ENCODE measurements around the gene EARS2. TPM values are rescaled to one million over a fixed set of nuclear protein-coding genes. Genes with fewer than 3 reads are reported as not detected.

EARS2 gene
- total and polyA plus RNA-seq, 10 of the 15 experiments (the other 5 are each of a cell fraction or from before 2014, with no cell fraction given), result 12.9 to 65.9 (median 33.5) TPM

DNA sequence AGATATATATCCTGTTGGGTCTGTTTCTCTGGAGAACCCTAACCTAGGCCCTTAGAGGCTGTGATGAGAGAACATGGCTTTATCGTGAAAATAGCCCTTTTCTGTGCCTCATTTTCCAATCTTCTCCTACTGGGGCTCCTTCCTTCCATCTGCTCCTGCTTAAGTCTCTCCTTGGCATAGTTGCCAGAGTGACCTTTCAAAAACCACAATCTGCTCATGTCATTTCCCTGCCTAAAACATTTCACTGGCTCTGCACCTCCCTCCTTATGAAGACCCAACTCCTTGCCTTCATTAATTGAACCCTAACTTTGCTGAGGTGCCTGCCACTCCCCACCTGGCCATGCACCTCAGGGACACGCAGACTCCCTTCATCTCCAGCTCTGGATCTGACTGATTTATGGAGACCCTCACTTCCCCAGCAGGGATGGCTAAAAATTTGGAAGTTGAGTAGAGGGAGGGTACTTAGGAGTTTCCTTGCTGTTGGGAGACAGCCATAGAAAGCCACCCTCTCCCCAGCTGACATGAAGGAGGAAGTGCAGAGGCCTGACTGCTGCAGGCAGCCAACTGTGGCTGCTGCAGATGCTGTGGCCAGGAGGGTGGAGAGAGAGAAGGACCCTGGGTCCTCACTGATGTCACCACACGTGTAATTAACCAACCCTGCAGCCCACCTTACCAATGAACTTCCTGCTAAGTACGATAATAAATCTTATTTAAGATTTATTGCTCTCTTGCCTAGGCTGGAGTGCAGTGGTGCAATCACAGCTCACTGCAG is 40.6 kb downstream of the EARS2 start:
- CTCF ChIA-PET, result no interaction called here
- no TSS peak for BruUV-seq (replicated peaks)
- no peak overlapping the region for H2AFZ ChIP-seq (ENCODE audit: control insufficient read depth, low read depth, low read length)
- no peaks in the 10 kb centered on the region for H3K9me3 ChIP-seq (replicated peaks; ENCODE audit: control insufficient read depth, insufficient read depth, low read length)
- in situ Hi-C loops (cut with MboI) (no loop called here), intact Hi-C loops (cut with micrococcal nuclease; ENCODE audit: unreplicated experiment) (no loop called here)
- H3K4me1 ChIP-seq (ENCODE audit: control insufficient read depth, insufficient read depth, low read length), result peaks cover 33% of the 10 kb centered on the region
- ATAC-seq (peak; percentile 77), FAIRE-seq (no peak), DNase-seq (ENCODE audit: low read depth, low spot score) (no peak)
- H3K27me3 ChIP-seq (replicated peaks in 1 of 2; ENCODE audit: control insufficient read depth in 2 of 2, insufficient read depth in 2 of 2, low read length in 1 of 2), result no peaks in the 10 kb centered on the region
- WGBS (ENCODE audit: insufficient coverage, insufficient replicate concordance, low lambda C conversion rate, missing lambda C conversion rate), result 45% methylated on average over 4 of the region's 4 CpGs
- RAD21 ChIA-PET (ENCODE audit: unreplicated experiment), result interaction anchor here (0.6 kb wide), 1 partner anchor 270 kb away, joined by 3 read pairs; no protein-coding TSS in a partner anchor
- H3K36me3 ChIP-seq (ENCODE audit: control insufficient read depth in 2 of 2, insufficient read depth in 2 of 2, low read length in 1 of 2), result peaks cover 2 to 6% of the 10 kb centered on the region in 2 experiments
- H3K79me2 ChIP-seq (ENCODE audit: control insufficient read depth, insufficient read depth, low read length), result no peaks in the 10 kb centered on the region
- H3K27ac ChIP-seq (ENCODE audit: control insufficient read depth, insufficient read depth), result peak overlapping the region; percentile 44; the same call in 1 of the 2 replicates
- H3K9ac ChIP-seq (ENCODE audit: control insufficient read depth, insufficient read depth, low read length), result no peak overlapping the region
- H3K4me2 ChIP-seq (ENCODE audit: control insufficient read depth, insufficient read depth), result no peak overlapping the region
- POLR2A ChIA-PET, result no interaction called here
- SMC1A ChIA-PET (ENCODE audit: uncharacterized antibody, unreplicated experiment), result interaction anchor here (6.8 kb wide), 1 partner anchor 10 kb away, joined by 48 read pairs; no protein-coding TSS in a partner anchor
- H3K4me3 ChIP-seq, result no peak overlapping the region
- no peaks in the 10 kb centered on the region for H4K20me1 ChIP-seq (ENCODE audit: control insufficient read depth, insufficient read depth)
- TF ChIP-seq JUND (IDR thresholded peaks at IDR 0.05; ENCODE audit: low read depth, low read length), result no peak
- TF ChIP-seq, protein P1, sequence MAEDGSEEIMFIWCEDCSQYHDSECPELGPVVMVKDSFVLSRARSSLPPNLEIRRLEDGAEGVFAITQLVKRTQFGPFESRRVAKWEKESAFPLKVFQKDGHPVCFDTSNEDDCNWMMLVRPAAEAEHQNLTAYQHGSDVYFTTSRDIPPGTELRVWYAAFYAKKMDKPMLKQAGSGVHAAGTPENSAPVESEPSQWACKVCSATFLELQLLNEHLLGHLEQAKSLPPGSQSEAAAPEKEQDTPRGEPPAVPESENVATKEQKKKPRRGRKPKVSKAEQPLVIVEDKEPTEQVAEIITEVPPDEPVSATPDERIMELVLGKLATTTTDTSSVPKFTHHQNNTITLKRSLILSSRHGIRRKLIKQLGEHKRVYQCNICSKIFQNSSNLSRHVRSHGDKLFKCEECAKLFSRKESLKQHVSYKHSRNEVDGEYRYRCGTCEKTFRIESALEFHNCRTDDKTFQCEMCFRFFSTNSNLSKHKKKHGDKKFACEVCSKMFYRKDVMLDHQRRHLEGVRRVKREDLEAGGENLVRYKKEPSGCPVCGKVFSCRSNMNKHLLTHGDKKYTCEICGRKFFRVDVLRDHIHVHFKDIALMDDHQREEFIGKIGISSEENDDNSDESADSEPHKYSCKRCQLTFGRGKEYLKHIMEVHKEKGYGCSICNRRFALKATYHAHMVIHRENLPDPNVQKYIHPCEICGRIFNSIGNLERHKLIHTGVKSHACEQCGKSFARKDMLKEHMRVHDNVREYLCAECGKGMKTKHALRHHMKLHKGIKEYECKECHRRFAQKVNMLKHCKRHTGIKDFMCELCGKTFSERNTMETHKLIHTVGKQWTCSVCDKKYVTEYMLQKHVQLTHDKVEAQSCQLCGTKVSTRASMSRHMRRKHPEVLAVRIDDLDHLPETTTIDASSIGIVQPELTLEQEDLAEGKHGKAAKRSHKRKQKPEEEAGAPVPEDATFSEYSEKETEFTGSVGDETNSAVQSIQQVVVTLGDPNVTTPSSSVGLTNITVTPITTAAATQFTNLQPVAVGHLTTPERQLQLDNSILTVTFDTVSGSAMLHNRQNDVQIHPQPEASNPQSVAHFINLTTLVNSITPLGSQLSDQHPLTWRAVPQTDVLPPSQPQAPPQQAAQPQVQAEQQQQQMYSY (CRISPR knock-in tag; IDR thresholded peaks at IDR 0.05), result no peak
- TF ChIP-seq, protein P2, sequence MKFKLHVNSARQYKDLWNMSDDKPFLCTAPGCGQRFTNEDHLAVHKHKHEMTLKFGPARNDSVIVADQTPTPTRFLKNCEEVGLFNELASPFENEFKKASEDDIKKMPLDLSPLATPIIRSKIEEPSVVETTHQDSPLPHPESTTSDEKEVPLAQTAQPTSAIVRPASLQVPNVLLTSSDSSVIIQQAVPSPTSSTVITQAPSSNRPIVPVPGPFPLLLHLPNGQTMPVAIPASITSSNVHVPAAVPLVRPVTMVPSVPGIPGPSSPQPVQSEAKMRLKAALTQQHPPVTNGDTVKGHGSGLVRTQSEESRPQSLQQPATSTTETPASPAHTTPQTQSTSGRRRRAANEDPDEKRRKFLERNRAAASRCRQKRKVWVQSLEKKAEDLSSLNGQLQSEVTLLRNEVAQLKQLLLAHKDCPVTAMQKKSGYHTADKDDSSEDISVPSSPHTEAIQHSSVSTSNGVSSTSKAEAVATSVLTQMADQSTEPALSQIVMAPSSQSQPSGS (IDR thresholded peaks at IDR 0.05; ENCODE audit: low read length), result no peak
- TF ChIP-seq IKZF1 (conservative IDR thresholded peaks at IDR 0.05), result no peak
- TF ChIP-seq ZBED1 (IDR thresholded peaks at IDR 0.05; ENCODE audit: borderline replicate concordance), result no peak
- no peak for TF ChIP-seq SRF (IDR thresholded peaks at IDR 0.05; ENCODE audit: low read depth in 2 of 2, low read length in 2 of 2)
- no peak for TF ChIP-seq KAT2A (conservative IDR thresholded peaks at IDR 0.05; ENCODE audit: control insufficient read depth, low read depth, low read length)
- no peak for TF ChIP-seq FOS (IDR thresholded peaks at IDR 0.05; ENCODE audit: borderline replicate concordance, extremely low read depth, insufficient read length)
- TF ChIP-seq CHD1 (IDR thresholded peaks at IDR 0.05; ENCODE audit: low read depth, low read length), result no peak
- TF ChIP-seq PAX5 (IDR thresholded peaks at IDR 0.05; ENCODE audit: borderline replicate concordance, low read depth, low read length), result peak; percentile 76
- TF ChIP-seq STAT3 (IDR thresholded peaks at IDR 0.05; ENCODE audit: low read depth, low read length), result no peak
- no peak for TF ChIP-seq NR2C1 (IDR thresholded peaks at IDR 0.05)
- TF ChIP-seq, protein P3, sequence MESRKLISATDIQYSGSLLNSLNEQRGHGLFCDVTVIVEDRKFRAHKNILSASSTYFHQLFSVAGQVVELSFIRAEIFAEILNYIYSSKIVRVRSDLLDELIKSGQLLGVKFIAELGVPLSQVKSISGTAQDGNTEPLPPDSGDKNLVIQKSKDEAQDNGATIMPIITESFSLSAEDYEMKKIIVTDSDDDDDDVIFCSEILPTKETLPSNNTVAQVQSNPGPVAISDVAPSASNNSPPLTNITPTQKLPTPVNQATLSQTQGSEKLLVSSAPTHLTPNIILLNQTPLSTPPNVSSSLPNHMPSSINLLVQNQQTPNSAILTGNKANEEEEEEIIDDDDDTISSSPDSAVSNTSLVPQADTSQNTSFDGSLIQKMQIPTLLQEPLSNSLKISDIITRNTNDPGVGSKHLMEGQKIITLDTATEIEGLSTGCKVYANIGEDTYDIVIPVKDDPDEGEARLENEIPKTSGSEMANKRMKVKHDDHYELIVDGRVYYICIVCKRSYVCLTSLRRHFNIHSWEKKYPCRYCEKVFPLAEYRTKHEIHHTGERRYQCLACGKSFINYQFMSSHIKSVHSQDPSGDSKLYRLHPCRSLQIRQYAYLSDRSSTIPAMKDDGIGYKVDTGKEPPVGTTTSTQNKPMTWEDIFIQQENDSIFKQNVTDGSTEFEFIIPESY (IDR thresholded peaks at IDR 0.05), result no peak
- TF ChIP-seq HDAC6 (IDR thresholded peaks at IDR 0.05; ENCODE audit: unreplicated experiment), result no peak
- TF ChIP-seq BHLHE40 (IDR thresholded peaks at IDR 0.05; ENCODE audit: borderline replicate concordance in 1 of 2, low read depth in 2 of 2, low read length in 1 of 2), result peak; percentile 32 to 73; a peak in 2 of 4 replicates
- TF ChIP-seq RBBP5 (conservative IDR thresholded peaks at IDR 0.05), result no peak
- TF ChIP-seq FOXK2 (IDR thresholded peaks at IDR 0.05), result no peak
- TF ChIP-seq ATF7 (IDR thresholded peaks at IDR 0.05; ENCODE audit: low read depth), result no peak

Data from GM12878 (cell line).